ENCODE results near the gene LHFPL6.

DNA sequence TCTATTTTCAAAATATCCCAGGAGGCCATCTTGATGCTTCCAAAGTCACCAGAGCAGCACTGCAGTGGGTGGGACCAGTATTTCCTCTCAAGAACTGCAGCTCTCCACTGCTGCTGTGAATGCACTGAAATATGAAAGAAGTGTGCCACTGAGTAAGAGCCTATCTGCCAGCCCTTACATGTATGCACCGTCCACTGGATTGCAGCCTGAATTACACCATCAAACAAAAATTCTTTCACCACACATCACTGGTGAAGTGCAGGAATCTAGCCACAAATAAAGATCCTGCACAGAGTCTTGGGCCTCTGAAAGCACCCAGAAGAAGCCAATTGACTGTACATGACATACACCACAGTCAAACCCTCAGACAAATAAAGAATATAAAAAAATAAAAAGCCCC lies 249.0 kb downstream of the LHFPL6 start:
- TF ChIP-seq, protein P1, sequence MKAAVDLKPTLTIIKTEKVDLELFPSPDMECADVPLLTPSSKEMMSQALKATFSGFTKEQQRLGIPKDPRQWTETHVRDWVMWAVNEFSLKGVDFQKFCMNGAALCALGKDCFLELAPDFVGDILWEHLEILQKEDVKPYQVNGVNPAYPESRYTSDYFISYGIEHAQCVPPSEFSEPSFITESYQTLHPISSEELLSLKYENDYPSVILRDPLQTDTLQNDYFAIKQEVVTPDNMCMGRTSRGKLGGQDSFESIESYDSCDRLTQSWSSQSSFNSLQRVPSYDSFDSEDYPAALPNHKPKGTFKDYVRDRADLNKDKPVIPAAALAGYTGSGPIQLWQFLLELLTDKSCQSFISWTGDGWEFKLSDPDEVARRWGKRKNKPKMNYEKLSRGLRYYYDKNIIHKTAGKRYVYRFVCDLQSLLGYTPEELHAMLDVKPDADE (IDR thresholded peaks at IDR 0.05), result no peak
- TF ChIP-seq EZH2 (IDR thresholded peaks at IDR 0.05; ENCODE audit: low read depth, unreplicated experiment) (no peak), EZH2phosphoT487 (IDR thresholded peaks at IDR 0.05; ENCODE audit: unreplicated experiment) (no peak), POLR2AphosphoS5 (IDR thresholded peaks at IDR 0.05; ENCODE audit: low read depth) (no peak), CREB1 (CRISPR knock-in tag; IDR thresholded peaks at IDR 0.05; ENCODE audit: low read depth) (no peak), JUNB (IDR thresholded peaks at IDR 0.05; ENCODE audit: unreplicated experiment) (no peak), ZNF114 (CRISPR knock-in tag; IDR thresholded peaks at IDR 0.05) (no peak), ZNF331 (CRISPR knock-in tag; IDR thresholded peaks at IDR 0.05; ENCODE audit: low read depth) (no peak), NANOG (IDR thresholded peaks at IDR 0.05; ENCODE audit: borderline replicate concordance) (no peak)
- TF ChIP-seq, protein P2, sequence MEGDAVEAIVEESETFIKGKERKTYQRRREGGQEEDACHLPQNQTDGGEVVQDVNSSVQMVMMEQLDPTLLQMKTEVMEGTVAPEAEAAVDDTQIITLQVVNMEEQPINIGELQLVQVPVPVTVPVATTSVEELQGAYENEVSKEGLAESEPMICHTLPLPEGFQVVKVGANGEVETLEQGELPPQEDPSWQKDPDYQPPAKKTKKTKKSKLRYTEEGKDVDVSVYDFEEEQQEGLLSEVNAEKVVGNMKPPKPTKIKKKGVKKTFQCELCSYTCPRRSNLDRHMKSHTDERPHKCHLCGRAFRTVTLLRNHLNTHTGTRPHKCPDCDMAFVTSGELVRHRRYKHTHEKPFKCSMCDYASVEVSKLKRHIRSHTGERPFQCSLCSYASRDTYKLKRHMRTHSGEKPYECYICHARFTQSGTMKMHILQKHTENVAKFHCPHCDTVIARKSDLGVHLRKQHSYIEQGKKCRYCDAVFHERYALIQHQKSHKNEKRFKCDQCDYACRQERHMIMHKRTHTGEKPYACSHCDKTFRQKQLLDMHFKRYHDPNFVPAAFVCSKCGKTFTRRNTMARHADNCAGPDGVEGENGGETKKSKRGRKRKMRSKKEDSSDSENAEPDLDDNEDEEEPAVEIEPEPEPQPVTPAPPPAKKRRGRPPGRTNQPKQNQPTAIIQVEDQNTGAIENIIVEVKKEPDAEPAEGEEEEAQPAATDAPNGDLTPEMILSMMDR (conservative IDR thresholded peaks at IDR 0.05; ENCODE audit: low read depth in 2 of 2), result no peak
- TF ChIP-seq, protein P3, sequence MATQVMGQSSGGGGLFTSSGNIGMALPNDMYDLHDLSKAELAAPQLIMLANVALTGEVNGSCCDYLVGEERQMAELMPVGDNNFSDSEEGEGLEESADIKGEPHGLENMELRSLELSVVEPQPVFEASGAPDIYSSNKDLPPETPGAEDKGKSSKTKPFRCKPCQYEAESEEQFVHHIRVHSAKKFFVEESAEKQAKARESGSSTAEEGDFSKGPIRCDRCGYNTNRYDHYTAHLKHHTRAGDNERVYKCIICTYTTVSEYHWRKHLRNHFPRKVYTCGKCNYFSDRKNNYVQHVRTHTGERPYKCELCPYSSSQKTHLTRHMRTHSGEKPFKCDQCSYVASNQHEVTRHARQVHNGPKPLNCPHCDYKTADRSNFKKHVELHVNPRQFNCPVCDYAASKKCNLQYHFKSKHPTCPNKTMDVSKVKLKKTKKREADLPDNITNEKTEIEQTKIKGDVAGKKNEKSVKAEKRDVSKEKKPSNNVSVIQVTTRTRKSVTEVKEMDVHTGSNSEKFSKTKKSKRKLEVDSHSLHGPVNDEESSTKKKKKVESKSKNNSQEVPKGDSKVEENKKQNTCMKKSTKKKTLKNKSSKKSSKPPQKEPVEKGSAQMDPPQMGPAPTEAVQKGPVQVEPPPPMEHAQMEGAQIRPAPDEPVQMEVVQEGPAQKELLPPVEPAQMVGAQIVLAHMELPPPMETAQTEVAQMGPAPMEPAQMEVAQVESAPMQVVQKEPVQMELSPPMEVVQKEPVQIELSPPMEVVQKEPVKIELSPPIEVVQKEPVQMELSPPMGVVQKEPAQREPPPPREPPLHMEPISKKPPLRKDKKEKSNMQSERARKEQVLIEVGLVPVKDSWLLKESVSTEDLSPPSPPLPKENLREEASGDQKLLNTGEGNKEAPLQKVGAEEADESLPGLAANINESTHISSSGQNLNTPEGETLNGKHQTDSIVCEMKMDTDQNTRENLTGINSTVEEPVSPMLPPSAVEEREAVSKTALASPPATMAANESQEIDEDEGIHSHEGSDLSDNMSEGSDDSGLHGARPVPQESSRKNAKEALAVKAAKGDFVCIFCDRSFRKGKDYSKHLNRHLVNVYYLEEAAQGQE (IDR thresholded peaks at IDR 0.05; ENCODE audit: unreplicated experiment), result no peak
- TF ChIP-seq, protein P4, sequence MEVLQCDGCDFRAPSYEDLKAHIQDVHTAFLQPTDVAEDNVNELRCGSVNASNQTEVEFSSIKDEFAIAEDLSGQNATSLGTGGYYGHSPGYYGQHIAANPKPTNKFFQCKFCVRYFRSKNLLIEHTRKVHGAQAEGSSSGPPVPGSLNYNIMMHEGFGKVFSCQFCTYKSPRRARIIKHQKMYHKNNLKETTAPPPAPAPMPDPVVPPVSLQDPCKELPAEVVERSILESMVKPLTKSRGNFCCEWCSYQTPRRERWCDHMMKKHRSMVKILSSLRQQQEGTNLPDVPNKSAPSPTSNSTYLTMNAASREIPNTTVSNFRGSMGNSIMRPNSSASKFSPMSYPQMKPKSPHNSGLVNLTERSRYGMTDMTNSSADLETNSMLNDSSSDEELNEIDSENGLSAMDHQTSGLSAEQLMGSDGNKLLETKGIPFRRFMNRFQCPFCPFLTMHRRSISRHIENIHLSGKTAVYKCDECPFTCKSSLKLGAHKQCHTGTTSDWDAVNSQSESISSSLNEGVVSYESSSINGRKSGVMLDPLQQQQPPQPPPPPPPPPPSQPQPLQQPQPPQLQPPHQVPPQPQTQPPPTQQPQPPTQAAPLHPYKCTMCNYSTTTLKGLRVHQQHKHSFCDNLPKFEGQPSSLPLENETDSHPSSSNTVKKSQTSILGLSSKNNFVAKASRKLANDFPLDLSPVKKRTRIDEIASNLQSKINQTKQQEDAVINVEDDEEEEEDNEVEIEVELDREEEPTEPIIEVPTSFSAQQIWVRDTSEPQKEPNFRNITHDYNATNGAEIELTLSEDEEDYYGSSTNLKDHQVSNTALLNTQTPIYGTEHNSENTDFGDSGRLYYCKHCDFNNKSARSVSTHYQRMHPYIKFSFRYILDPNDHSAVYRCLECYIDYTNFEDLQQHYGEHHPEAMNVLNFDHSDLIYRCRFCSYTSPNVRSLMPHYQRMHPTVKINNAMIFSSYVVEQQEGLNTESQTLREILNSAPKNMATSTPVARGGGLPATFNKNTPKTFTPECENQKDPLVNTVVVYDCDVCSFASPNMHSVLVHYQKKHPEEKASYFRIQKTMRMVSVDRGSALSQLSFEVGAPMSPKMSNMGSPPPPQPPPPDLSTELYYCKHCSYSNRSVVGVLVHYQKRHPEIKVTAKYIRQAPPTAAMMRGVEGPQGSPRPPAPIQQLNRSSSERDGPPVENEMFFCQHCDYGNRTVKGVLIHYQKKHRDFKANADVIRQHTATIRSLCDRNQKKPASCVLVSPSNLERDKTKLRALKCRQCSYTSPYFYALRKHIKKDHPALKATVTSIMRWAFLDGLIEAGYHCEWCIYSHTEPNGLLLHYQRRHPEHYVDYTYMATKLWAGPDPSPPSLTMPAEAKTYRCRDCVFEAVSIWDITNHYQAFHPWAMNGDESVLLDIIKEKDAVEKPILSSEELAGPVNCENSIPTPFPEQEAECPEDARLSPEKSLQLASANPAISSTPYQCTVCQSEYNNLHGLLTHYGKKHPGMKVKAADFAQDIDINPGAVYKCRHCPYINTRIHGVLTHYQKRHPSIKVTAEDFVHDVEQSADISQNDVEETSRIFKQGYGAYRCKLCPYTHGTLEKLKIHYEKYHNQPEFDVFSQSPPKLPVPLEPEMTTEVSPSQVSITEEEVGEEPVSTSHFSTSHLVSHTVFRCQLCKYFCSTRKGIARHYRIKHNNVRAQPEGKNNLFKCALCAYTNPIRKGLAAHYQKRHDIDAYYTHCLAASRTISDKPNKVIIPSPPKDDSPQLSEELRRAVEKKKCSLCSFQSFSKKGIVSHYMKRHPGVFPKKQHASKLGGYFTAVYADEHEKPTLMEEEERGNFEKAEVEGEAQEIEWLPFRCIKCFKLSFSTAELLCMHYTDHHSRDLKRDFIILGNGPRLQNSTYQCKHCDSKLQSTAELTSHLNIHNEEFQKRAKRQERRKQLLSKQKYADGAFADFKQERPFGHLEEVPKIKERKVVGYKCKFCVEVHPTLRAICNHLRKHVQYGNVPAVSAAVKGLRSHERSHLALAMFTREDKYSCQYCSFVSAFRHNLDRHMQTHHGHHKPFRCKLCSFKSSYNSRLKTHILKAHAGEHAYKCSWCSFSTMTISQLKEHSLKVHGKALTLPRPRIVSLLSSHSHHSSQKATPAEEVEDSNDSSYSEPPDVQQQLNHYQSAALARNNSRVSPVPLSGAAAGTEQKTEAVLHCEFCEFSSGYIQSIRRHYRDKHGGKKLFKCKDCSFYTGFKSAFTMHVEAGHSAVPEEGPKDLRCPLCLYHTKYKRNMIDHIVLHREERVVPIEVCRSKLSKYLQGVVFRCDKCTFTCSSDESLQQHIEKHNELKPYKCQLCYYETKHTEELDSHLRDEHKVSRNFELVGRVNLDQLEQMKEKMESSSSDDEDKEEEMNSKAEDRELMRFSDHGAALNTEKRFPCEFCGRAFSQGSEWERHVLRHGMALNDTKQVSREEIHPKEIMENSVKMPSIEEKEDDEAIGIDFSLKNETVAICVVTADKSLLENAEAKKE (CRISPR knock-in tag; IDR thresholded peaks at IDR 0.05), result no peak

All from GM23338 (cell line).